Epithelial cell of proximal tubule (primary cell): ENCODE results near the gene FOXN4. TPM values are rescaled to one million over a fixed set of nuclear protein-coding genes. Genes with fewer than 3 reads are reported as not detected.

ENCODE experiments used
- DNase-seq: peaks from one replicate; pipeline ENCODE4 v3.0.0-alpha.2; 2011; ENCODE audit warnings: low read depth
- H3K4me3 ChIP-seq: 2 replicates; pipeline ENCODE4 v1.5.1; 2011; ENCODE audit warnings: low read depth, mild to moderate bottlenecking, low read length
- CTCF ChIP-seq: conservative IDR thresholded peaks from 2 replicates; pipeline ENCODE4 v1.5.1; 2012; ENCODE audit warnings: low read depth, mild to moderate bottlenecking, low read length
- total RNA-seq: library from RNA; depleted of rRNA; stranded (reverse); fragments of >200 nt; gene quantifications from 2 replicates; pipeline ENCODE4 v1.2.3, GENCODE V29; 2015

Gene FOXN4
- total RNA-seq, 1 donor from 2014 or later: not detected

DNA sequence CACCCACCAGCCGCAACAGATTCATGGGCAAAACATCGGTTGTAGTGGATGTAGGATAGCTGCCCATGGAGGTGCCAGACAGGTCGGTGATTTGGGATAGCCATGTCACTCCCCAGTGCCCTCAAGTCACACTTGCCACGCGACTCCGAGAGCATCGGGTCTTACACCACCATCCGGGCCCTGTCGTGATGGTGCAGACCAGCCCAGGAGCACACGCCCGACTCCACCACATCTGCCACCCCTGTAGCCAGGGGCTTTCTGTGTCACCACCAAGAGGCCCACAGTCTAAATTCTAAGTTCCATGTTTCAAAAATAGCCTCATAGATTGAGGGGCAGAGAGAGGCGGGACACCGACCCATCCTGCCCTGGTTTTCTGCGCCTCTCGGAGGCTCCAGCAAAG, 18.0 kb downstream of the FOXN4 start:
- H3K4me3 ChIP-seq: no peak overlapping the region
- no peak for TF ChIP-seq CTCF
- DNase-seq: no peak

- no peak overlapping the region for H3K4me3 ChIP-seq
- no peak for DNase-seq
- TF ChIP-seq CTCF: no peak
These were observed 19.0 kb downstream of the FOXN4 start for GRCh38 chr12:109290061-109290460.

DNA sequence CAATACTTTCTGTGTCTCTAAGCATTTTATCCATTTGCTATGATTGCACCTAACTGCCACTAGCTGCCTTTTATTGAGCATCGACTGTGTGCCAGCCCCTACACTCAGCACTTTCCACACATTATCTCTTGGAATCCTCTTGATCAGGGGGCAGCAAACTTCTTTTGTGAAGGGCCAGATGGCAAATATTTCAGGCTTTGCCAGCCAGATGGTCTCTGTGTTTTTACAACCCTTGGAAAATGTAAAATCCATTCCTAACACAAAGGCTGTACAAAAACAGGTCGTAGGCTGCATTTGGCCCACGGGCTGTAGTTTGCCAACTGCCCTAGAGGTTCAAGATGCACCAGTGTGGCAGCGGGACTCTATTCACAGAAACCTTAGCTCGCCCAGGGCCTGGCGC, 19.5 kb downstream of the FOXN4 start:
- no peak for TF ChIP-seq CTCF
- no peak overlapping the region for H3K4me3 ChIP-seq
- no peak for DNase-seq

DNA sequence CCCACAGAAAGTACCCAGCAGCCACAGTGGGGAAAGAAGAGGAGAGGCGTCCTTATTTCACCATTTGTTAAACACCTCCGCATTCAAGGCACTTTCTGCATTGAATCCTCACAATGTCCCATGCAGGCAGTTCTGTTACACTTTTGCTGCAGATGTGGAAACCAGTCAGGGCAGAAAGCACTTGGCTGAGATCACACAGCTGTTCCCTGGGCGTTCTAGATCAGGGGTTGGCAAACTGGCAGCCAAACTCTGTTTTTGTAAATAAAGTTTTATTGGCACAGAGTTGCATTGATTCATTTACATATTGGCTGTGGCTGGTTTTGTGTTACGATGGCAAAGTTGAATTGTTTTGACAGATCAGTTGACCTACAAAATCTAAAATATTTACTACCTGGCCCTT, 20.1 kb downstream of the FOXN4 start:
- H3K4me3 ChIP-seq: no peak overlapping the region
- no peak for DNase-seq
- TF ChIP-seq CTCF: no peak

GRCh38 chr12:109288571-109288970, 20.5 kb downstream of the FOXN4 start:
- no peak for TF ChIP-seq CTCF
- DNase-seq: no peak
- no peak overlapping the region for H3K4me3 ChIP-seq

- no peak for TF ChIP-seq CTCF
- no peak overlapping the region for H3K4me3 ChIP-seq
- DNase-seq: no peak
These were observed 21.1 kb downstream of the FOXN4 start for GRCh38 chr12:109287811-109288469.

GRCh38 chr12:109287181-109287580, 21.9 kb downstream of the FOXN4 start:
- no peak for TF ChIP-seq CTCF
- DNase-seq: no peak
- H3K4me3 ChIP-seq: no peak overlapping the region
